ENCODE results near the gene INPPL1.

The INPPL1 gene

GRCh38 chr11:72232260-72233055 lies 7.9 kb downstream of the INPPL1 start:
- in situ Hi-C loops (cut with MboI; ENCODE audit: low sequenced_read_pairs), result no loop called here

- in situ Hi-C loops (cut with MboI; ENCODE audit: low sequenced_read_pairs), result no loop called here
Measured at GRCh38 chr11:72233056-72233772, 8.6 kb downstream of the INPPL1 start.

GRCh38 chr11:72233773-72234513 lies 9.4 kb downstream of the INPPL1 start:
- in situ Hi-C loops (cut with MboI; ENCODE audit: low sequenced_read_pairs), result no loop called here

GRCh38 chr11:72234514-72234830 lies 9.9 kb downstream of the INPPL1 start:
- in situ Hi-C loops (cut with MboI; ENCODE audit: low sequenced_read_pairs), result no loop called here

GRCh38 chr11:72234920-72235319 lies 10.4 kb downstream of the INPPL1 start:
- in situ Hi-C loops (cut with MboI; ENCODE audit: low sequenced_read_pairs), result no loop called here

GRCh38 chr11:72235351-72236057 lies 10.9 kb downstream of the INPPL1 start:
- in situ Hi-C loops (cut with MboI; ENCODE audit: low sequenced_read_pairs), result no loop called here

- in situ Hi-C loops (cut with MboI; ENCODE audit: low sequenced_read_pairs), result no loop called here
Measured at GRCh38 chr11:72236083-72236697, 11.6 kb downstream of the INPPL1 start.

- in situ Hi-C loops (cut with MboI; ENCODE audit: low sequenced_read_pairs), result no loop called here
Measured at GRCh38 chr11:72236774-72237111, 12.2 kb downstream of the INPPL1 start.

GRCh38 chr11:72237112-72237931 lies 12.8 kb downstream of the INPPL1 start:
- in situ Hi-C loops (cut with MboI; ENCODE audit: low sequenced_read_pairs), result no loop called here

GRCh38 chr11:72238040-72238450 lies 13.5 kb downstream of the INPPL1 start:
- in situ Hi-C loops (cut with MboI; ENCODE audit: low sequenced_read_pairs), result no loop called here

- in situ Hi-C loops (cut with MboI; ENCODE audit: low sequenced_read_pairs), result no loop called here
Measured at GRCh38 chr11:72238492-72239312, 14.1 kb downstream of the INPPL1 start.

- in situ Hi-C loops (cut with MboI; ENCODE audit: low sequenced_read_pairs), result no loop called here
Measured at GRCh38 chr11:72239313-72239848, 14.8 kb downstream of the INPPL1 start.

- in situ Hi-C loops (cut with MboI; ENCODE audit: low sequenced_read_pairs), result no loop called here
Measured at GRCh38 chr11:72239849-72240460, 15.4 kb downstream of the INPPL1 start.

- in situ Hi-C loops (cut with MboI; ENCODE audit: low sequenced_read_pairs), result no loop called here
Measured at GRCh38 chr11:72240461-72241290, 16.1 kb downstream of the INPPL1 start.

- in situ Hi-C loops (cut with MboI; ENCODE audit: low sequenced_read_pairs), result no loop called here
Measured at GRCh38 chr11:72241291-72241781, 16.8 kb downstream of the INPPL1 start.

GRCh38 chr11:72242141-72242540 lies 17.6 kb downstream of the INPPL1 start:
- in situ Hi-C loops (cut with MboI; ENCODE audit: low sequenced_read_pairs), result no loop called here
